ENCODE measurements around the gene GAMT.

The GAMT gene

GRCh38 chr19:1376415-1376805 lies 24.9 kb downstream of the GAMT start:
- DNase-seq (ENCODE audit: low read depth): no peak
- no peak overlapping the region for H3K4me3 ChIP-seq (ENCODE audit: low read depth, low read length)
- no peak for TF ChIP-seq CTCF (conservative IDR thresholded peaks at IDR 0.05; ENCODE audit: low read depth, low read length)

- H3K4me3 ChIP-seq (ENCODE audit: low read depth, low read length): no peak overlapping the region
- no peak for TF ChIP-seq CTCF (conservative IDR thresholded peaks at IDR 0.05; ENCODE audit: low read depth, low read length)
- DNase-seq (ENCODE audit: low read depth): no peak
Measured at GRCh38 chr19:1374250-1374577, 27.1 kb downstream of the GAMT start.

GRCh38 chr19:1373534-1374249 lies 27.6 kb downstream of the GAMT start:
- H3K4me3 ChIP-seq (ENCODE audit: low read depth, low read length): no peak overlapping the region
- no peak for TF ChIP-seq CTCF (conservative IDR thresholded peaks at IDR 0.05; ENCODE audit: low read depth, low read length)
- peak; percentile 79 for DNase-seq (ENCODE audit: low read depth)

GRCh38 chr19:1373042-1373533 lies 28.3 kb downstream of the GAMT start:
- TF ChIP-seq CTCF (conservative IDR thresholded peaks at IDR 0.05; ENCODE audit: low read depth, low read length): no peak
- no peak for DNase-seq (ENCODE audit: low read depth)
- no peak overlapping the region for H3K4me3 ChIP-seq (ENCODE audit: low read depth, low read length)

- no peak for TF ChIP-seq CTCF (conservative IDR thresholded peaks at IDR 0.05; ENCODE audit: low read depth, low read length)
- H3K4me3 ChIP-seq (ENCODE audit: low read depth, low read length): no peak overlapping the region
- DNase-seq (ENCODE audit: low read depth): no peak
Measured at GRCh38 chr19:1370579-1371361, 30.6 kb downstream of the GAMT start.

- no peak for TF ChIP-seq CTCF (conservative IDR thresholded peaks at IDR 0.05; ENCODE audit: low read depth, low read length)
- no peak for DNase-seq (ENCODE audit: low read depth)
- H3K4me3 ChIP-seq (ENCODE audit: low read depth, low read length): no peak overlapping the region
Measured at GRCh38 chr19:1369214-1369805, 32.0 kb downstream of the GAMT start.

Data from choroid plexus epithelial cell (primary cell).